ENCODE measurements around the gene GPBAR1. TPM values are rescaled to one million over a fixed set of nuclear protein-coding genes. Genes with fewer than 3 reads are reported as not detected.

GPBAR1 gene
- total and polyA plus RNA-seq, 2 donors (not counting 1 experiment from before 2014, with no cell fraction given), result 0.66 to 0.81 TPM

- Histone ChIP-seq H3K36me3 (replicated peaks in 1 of 2; ENCODE audit: control extremely low read depth in 1 of 2, control insufficient read depth in 1 of 2, extremely low read depth in 1 of 2, insufficient read depth in 2 of 2, low read length in 1 of 2) (peaks cover 3 to 86% of the 10 kb centered on the region in 2 experiments), H3K79me2 (ENCODE audit: control insufficient read depth, insufficient read depth, low read length) (peaks cover 35% of the 10 kb centered on the region), H3K4me2 (replicated peaks; ENCODE audit: low read depth, low read length, poor library complexity, severe bottlenecking) (no peak overlapping the region), H3K9me3 (ENCODE audit: control extremely low read depth in 1 of 3, control insufficient read depth in 2 of 3, insufficient read depth in 1 of 3, low read length in 2 of 3) (no peaks in the 10 kb centered on the region), H4K20me1 (ENCODE audit: control insufficient read depth, insufficient read depth, low read length, poor library complexity, severe bottlenecking) (peaks cover 45% of the 10 kb centered on the region), H2AFZ (ENCODE audit: insufficient read depth, low read depth, low read length, poor library complexity, severe bottlenecking) (no peak overlapping the region), H3K9ac (ENCODE audit: low read length) (no peak overlapping the region), H3K4me1 (ENCODE audit: control insufficient read depth in 2 of 2, insufficient read depth in 2 of 2, low read length in 2 of 2) (peaks cover 15 to 30% of the 10 kb centered on the region in 2 donors), H3K27ac (ENCODE audit: low read length in 2 of 2) (no peak overlapping the region), H3K4me3 (ENCODE audit: control extremely low read depth in 1 of 5, extremely low read depth in 1 of 5, insufficient read depth in 1 of 5, low read depth in 2 of 5, low read length in 4 of 5) (no peak overlapping the region), H3K27me3 (replicated peaks in 1 of 4; ENCODE audit: control extremely low read depth in 1 of 4, control insufficient read depth in 3 of 4, insufficient read depth in 4 of 4, low read length in 3 of 4) (no peaks in the 10 kb centered on the region)
- Mint-ChIP-seq H3K4me1 (peaks cover 35% of the 10 kb centered on the region), H3K27ac (peak overlapping the region; percentile 75), H3K9me3 (ENCODE audit: insufficient read depth) (no peaks in the 10 kb centered on the region), H3K27me3 (no peaks in the 10 kb centered on the region), H3K4me3 (no peak overlapping the region)
- intact Hi-C loops (cut with micrococcal nuclease), result no loop called here
- ATAC-seq (ENCODE audit: low read depth), result no peak
- DNase-seq, result no peak
- WGBS (ENCODE audit: insufficient coverage), result 93% methylated on average over 10 of the region's 12 CpGs
- ChIA-PET CTCF (interaction anchor here (7.5 to 8.0 kb wide), 2 partner anchors 79 to 118 kb away, joined by 77 to 139 read pairs; partner anchors contain the start of gene CATIP), POLR2A (interaction anchor here (1.8 kb wide), 1 partner anchor 10 kb away, joined by 4 read pairs; no protein-coding TSS in a partner anchor)
- TF ChIP-seq EZH2 (IDR thresholded peaks at IDR 0.05; ENCODE audit: borderline replicate concordance, insufficient read depth, low read depth, low read length, poor library complexity, severe bottlenecking) (no peak), CTCF (IDR thresholded peaks at IDR 0.05) (no peak)
Observed at GRCh38 chr2:218276986-218277755, 16.4 kb downstream of the GPBAR1 start.

GRCh38 chr2:218277921-218278320 lies 17.1 kb downstream of the GPBAR1 start:
- ChIA-PET POLR2A (interaction anchor here (1.8 kb wide), 1 partner anchor 9 kb away, joined by 4 read pairs; no protein-coding TSS in a partner anchor), CTCF (interaction anchor here (0.5 to 1.4 kb wide), 3 partner anchors 13 to 118 kb away, joined by 3 to 4 read pairs (median 4); no protein-coding TSS in a partner anchor)
- ATAC-seq (ENCODE audit: low read depth) (no peak), DNase-seq (no peak)
- no peak overlapping the region for H3K4me2 ChIP-seq (replicated peaks; ENCODE audit: low read depth, low read length, poor library complexity, severe bottlenecking)
- H3K36me3 ChIP-seq (replicated peaks in 1 of 2; ENCODE audit: control extremely low read depth in 1 of 2, control insufficient read depth in 1 of 2, extremely low read depth in 1 of 2, insufficient read depth in 2 of 2, low read length in 1 of 2), result peaks cover 3 to 93% of the 10 kb centered on the region in 2 experiments
- peaks cover 11 to 30% of the 10 kb centered on the region in 2 donors for H3K4me1 ChIP-seq (ENCODE audit: control insufficient read depth in 2 of 2, insufficient read depth in 2 of 2, low read length in 2 of 2)
- H3K27ac ChIP-seq (ENCODE audit: low read length in 2 of 2), result no peak overlapping the region
- WGBS (ENCODE audit: insufficient coverage), result 81% methylated on average over 7 of the region's 7 CpGs
- Mint-ChIP-seq H3K4me1 (peaks cover 34% of the 10 kb centered on the region), H3K27me3 (no peaks in the 10 kb centered on the region), H3K27ac (no peak overlapping the region), H3K9me3 (ENCODE audit: insufficient read depth) (no peaks in the 10 kb centered on the region), H3K4me3 (no peak overlapping the region)
- H2AFZ ChIP-seq (ENCODE audit: insufficient read depth, low read depth, low read length, poor library complexity, severe bottlenecking), result no peak overlapping the region
- TF ChIP-seq EZH2 (IDR thresholded peaks at IDR 0.05; ENCODE audit: borderline replicate concordance, insufficient read depth, low read depth, low read length, poor library complexity, severe bottlenecking), result no peak
- no peak for TF ChIP-seq CTCF (IDR thresholded peaks at IDR 0.05)
- H4K20me1 ChIP-seq (ENCODE audit: control insufficient read depth, insufficient read depth, low read length, poor library complexity, severe bottlenecking), result peaks cover 46% of the 10 kb centered on the region
- no peak overlapping the region for H3K4me3 ChIP-seq (ENCODE audit: control extremely low read depth in 1 of 5, extremely low read depth in 1 of 5, insufficient read depth in 1 of 5, low read depth in 2 of 5, low read length in 4 of 5)
- no peak overlapping the region for H3K9ac ChIP-seq (ENCODE audit: low read length)
- no peaks in the 10 kb centered on the region for H3K27me3 ChIP-seq (replicated peaks in 1 of 4; ENCODE audit: control extremely low read depth in 1 of 4, control insufficient read depth in 3 of 4, insufficient read depth in 4 of 4, low read length in 3 of 4)
- intact Hi-C loops (cut with micrococcal nuclease), result no loop called here
- no peaks in the 10 kb centered on the region for H3K9me3 ChIP-seq (ENCODE audit: control extremely low read depth in 1 of 3, control insufficient read depth in 2 of 3, insufficient read depth in 1 of 3, low read length in 2 of 3)
- H3K79me2 ChIP-seq (ENCODE audit: control insufficient read depth, insufficient read depth, low read length), result peaks cover 43% of the 10 kb centered on the region
